ENCODE measurements around the gene INPP1. TPM values are rescaled to one million over a fixed set of nuclear protein-coding genes. Genes with fewer than 3 reads are reported as not detected.

INPP1 gene
- total RNA-seq, 1 experiment from 2014 or later: 35.0 TPM

- no peaks in the 10 kb centered on the region; the same call in 1 of the 2 replicates for H3K4me1 ChIP-seq
- H3K36me3 ChIP-seq: no peaks in the 10 kb centered on the region
- H3K27me3 ChIP-seq: no peaks in the 10 kb centered on the region
- H3K4me3 ChIP-seq: no peak overlapping the region
- no peak for DNase-seq
- no peak overlapping the region for H3K27ac ChIP-seq
- no peaks in the 10 kb centered on the region for H3K9me3 ChIP-seq (replicated peaks)
Measured at GRCh38 chr2:190418727-190419126, 75.3 kb downstream of the INPP1 start.

DNA sequence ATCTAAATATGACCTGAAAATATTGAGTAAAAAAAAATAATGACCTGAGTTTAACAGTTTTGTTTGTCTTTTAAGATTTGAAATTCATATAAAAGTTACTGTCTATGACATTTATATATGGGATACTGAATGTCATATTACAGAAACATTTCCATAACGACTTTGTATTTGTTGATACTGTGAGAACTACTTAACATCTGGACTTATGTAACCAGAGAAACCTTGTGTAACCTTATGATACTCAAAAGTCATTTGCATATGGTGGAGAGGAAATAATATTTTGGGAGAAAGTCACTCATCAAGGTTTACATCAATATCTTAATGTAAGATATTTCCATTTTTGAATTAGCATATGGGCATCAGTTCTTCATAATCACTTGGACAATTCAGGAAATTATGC, 77.4 kb downstream of the INPP1 start:
- no peak overlapping the region for H3K27ac ChIP-seq
- H3K9me3 ChIP-seq (replicated peaks): no peaks in the 10 kb centered on the region
- no peak overlapping the region for H3K4me3 ChIP-seq
- DNase-seq: no peak
- no peaks in the 10 kb centered on the region for H3K36me3 ChIP-seq
- no peaks in the 10 kb centered on the region; the same call in 1 of the 2 replicates for H3K4me1 ChIP-seq
- H3K27me3 ChIP-seq: no peaks in the 10 kb centered on the region

Other genes with a start within 250 kb of the INPP1 start
- 58.7 and 70.9 TPM in 2 replicates for gene HIBCH, start 23.8 kb upstream of the INPP1 start, total RNA-seq (2014; rRNA removed; shearing (Covaris generic))
- gene MFSD6, start 64.8 kb downstream of the INPP1 start, total RNA-seq (2014; rRNA removed; shearing (Covaris generic)): 14.4 TPM in 2 replicates
- 19.3 and 20.9 TPM in 2 replicates for gene NEMP2, start 191.1 kb downstream of the INPP1 start, total RNA-seq (2014; rRNA removed; shearing (Covaris generic))